Panc1 (cell line): ENCODE data around the gene KIAA1755. TPM values are rescaled to one million over a fixed set of nuclear protein-coding genes. Genes with fewer than 3 reads are reported as not detected.

Source experiments
- ATAC-seq: fragments of 200-7000 bp; cut with Tn5 transposase; 2 replicates; pipeline ENCODE4 v1.9.1; 2020; ENCODE audit warnings: mild to moderate bottlenecking, moderate library complexity
- BruUV-seq: library from RNA; stranded (reverse); fragments of 400-500 nt; replicated peaks from 2 replicates; lab custom pipeline; 2021; lab: Mats Ljungman, UMichigan
- CTCF ChIA-PET: fragments of 300-600 bp; sonication (Branson Sonifier 250); formaldehyde crosslinking; loops from one replicate; lab custom pipeline; 2022; ENCODE audit warnings: antibody characterized with exemption; lab: Charles Lee
- POLR2A ChIA-PET: fragments of 300-600 bp; sonication (Branson Sonifier 250); formaldehyde crosslinking; loops from one replicate; lab custom pipeline; 2022; ENCODE audit warnings: antibody characterized with exemption; lab: Charles Lee
- DNase-seq: peaks from one replicate; pipeline ENCODE4 v3.0.0-alpha.2; 2010; ENCODE audit warnings: low read depth, low spot score
- H3K27ac ChIP-seq: 2 replicates; pipeline ENCODE4 v1.5.1; 2011; ENCODE audit warnings: mild to moderate bottlenecking, low read length, inconsistent platforms
- H3K27me3 ChIP-seq: fragments of 200-500 bp; sonication (Bioruptor generic); 2 replicates; pipeline ENCODE4 v1.6.0; 2014; ENCODE audit warnings: low read length, inconsistent platforms; ENCODE audit not compliant: control insufficient read depth, insufficient read depth
- H3K36me3 ChIP-seq: fragments of 200-500 bp; sonication (Bioruptor generic); 2 replicates; pipeline ENCODE4 v1.5.1; 2014; ENCODE audit warnings: inconsistent platforms, mild to moderate bottlenecking, low read length, moderate library complexity; ENCODE audit not compliant: control insufficient read depth, insufficient read depth
- H3K4me1 ChIP-seq: 2 replicates; pipeline ENCODE4 v1.5.1; 2011; ENCODE audit warnings: inconsistent platforms, mild to moderate bottlenecking, low read length, moderate library complexity; ENCODE audit not compliant: control insufficient read depth, insufficient read depth
- H3K4me3 ChIP-seq, 2 experiments: 2 replicates each; pipeline ENCODE4 v1.5.1; 2011 to 2012; ENCODE audit warnings: low read depth in 2 of 2, low read length in 2 of 2, mild to moderate bottlenecking in 2 of 2, inconsistent platforms in 1 of 2, moderate library complexity in 1 of 2
- H3K9me3 ChIP-seq: fragments of 200-500 bp; sonication (Bioruptor generic); 2 replicates; pipeline ENCODE4 v1.5.1; 2014; ENCODE audit warnings: low read depth, mild to moderate bottlenecking, inconsistent platforms, low read length, moderate library complexity; ENCODE audit not compliant: control insufficient read depth, insufficient read depth
- POLR2AphosphoS5 ChIP-seq: IDR thresholded peaks from 2 replicates; pipeline ENCODE4 v1.6.1; 2012; ENCODE audit warnings: mild to moderate bottlenecking, low read depth, low read length, moderate library complexity
- SIN3A ChIP-seq: IDR thresholded peaks from 2 replicates; pipeline ENCODE4 v1.6.1; 2012; ENCODE audit warnings: low read depth, mild to moderate bottlenecking, low read length, moderate library complexity, borderline replicate concordance; ENCODE audit not compliant: insufficient read depth
- TCF7L2 ChIP-seq: IDR thresholded peaks from 2 replicates; pipeline ENCODE4 v1.6.1; 2011; ENCODE audit warnings: mild to moderate bottlenecking, low read depth, low read length, inconsistent platforms
- in situ Hi-C: cut with HindIII; loops from 2 replicates; pipeline ENCODE4 v1.10.0; 2016; ENCODE audit warnings: low sequenced_read_pairs, low pct_unique_long_range_greater_than_20kb
- intact Hi-C: fragments of 100-400 bp; cut with micrococcal nuclease; formaldehyde crosslinking; loops from one replicate; pipeline ENCODE4 v1.10.0; 2022; ENCODE audit not compliant: unreplicated experiment
- total RNA-seq: library from RNA; stranded (reverse); gene quantifications from one replicate; pipeline ENCODE4 v1.2.1, GENCODE V29; 2021; ENCODE audit not compliant: unreplicated experiment
- TF ChIP-seq, protein P1 (sequence below): fragments of 450-650 bp; IDR thresholded peaks from 2 replicates; pipeline ENCODE4 v1.5.1; 2017; ENCODE audit warnings: mild to moderate bottlenecking
- TF ChIP-seq, protein P2 (sequence below), 2 experiments: IDR thresholded peaks; 2 replicates each; pipeline ENCODE4 v1.6.1; 2011 to 2012; ENCODE audit warnings: low read depth in 2 of 2, control low read depth in 1 of 2, low read length in 1 of 2, mild to moderate bottlenecking in 1 of 2, moderate library complexity in 1 of 2; ENCODE audit not compliant: insufficient read depth in 1 of 2

Gene KIAA1755
- total RNA-seq, 1 experiment from 2014 or later, result 0.08 TPM

DNA sequence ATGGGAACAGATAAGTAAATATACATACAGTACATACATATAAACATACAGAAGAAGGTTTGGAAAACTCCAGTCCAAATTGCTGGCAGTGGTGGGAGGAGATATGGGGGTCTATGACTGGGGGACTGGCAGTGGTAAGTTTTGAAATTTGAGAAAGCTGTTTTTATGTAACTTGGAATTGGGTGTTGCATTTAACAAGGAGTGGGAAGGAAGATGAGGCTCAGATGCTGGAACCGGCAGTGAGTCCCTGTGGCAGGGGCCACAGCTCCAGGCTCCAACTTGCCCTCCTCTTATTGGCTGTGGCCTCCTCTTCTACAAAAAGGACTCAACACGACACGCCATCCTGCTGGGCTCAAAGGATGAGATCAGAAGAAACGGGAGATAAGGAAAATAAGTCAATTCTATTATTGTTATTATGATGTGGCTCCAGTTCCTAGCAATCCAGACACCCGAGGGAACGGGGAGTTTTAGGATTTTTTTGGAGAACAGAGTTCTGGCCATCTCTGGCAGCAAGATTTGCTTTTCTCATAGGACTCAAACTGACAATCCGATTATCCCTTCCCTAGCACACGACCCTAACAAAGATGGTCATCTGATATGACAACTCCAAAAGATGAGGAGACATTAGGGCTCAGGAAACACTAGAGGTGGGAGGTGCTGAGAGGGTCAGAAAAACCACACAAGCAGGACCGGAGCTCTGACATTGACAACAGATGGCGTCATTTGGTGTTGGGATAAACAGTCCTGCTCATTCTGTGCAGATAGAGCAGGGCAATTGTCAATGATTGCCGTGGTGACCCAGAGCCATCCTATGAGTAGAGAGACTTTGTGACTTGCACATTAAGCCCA, 89.5 kb downstream of the KIAA1755 start:
- POLR2A ChIA-PET, result no interaction called here

GRCh38 chr20:38170219-38170825, 90.2 kb downstream of the KIAA1755 start:
- no peaks in the 10 kb centered on the region for H3K27me3 ChIP-seq
- ChIA-PET CTCF (no interaction called here), POLR2A (no interaction called here)
- in situ Hi-C loops (no loop called here), intact Hi-C loops (no loop called here)
- H3K4me3 ChIP-seq, result no peak overlapping the region
- H3K4me1 ChIP-seq, result peaks cover 11% of the 10 kb centered on the region
- no peaks in the 10 kb centered on the region for H3K9me3 ChIP-seq
- TF ChIP-seq SIN3A, result no peak
- TF ChIP-seq, protein P1, sequence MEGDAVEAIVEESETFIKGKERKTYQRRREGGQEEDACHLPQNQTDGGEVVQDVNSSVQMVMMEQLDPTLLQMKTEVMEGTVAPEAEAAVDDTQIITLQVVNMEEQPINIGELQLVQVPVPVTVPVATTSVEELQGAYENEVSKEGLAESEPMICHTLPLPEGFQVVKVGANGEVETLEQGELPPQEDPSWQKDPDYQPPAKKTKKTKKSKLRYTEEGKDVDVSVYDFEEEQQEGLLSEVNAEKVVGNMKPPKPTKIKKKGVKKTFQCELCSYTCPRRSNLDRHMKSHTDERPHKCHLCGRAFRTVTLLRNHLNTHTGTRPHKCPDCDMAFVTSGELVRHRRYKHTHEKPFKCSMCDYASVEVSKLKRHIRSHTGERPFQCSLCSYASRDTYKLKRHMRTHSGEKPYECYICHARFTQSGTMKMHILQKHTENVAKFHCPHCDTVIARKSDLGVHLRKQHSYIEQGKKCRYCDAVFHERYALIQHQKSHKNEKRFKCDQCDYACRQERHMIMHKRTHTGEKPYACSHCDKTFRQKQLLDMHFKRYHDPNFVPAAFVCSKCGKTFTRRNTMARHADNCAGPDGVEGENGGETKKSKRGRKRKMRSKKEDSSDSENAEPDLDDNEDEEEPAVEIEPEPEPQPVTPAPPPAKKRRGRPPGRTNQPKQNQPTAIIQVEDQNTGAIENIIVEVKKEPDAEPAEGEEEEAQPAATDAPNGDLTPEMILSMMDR, result no peak
- no peak for TF ChIP-seq POLR2AphosphoS5
- no peak for TF ChIP-seq TCF7L2
- TF ChIP-seq, protein P2, sequence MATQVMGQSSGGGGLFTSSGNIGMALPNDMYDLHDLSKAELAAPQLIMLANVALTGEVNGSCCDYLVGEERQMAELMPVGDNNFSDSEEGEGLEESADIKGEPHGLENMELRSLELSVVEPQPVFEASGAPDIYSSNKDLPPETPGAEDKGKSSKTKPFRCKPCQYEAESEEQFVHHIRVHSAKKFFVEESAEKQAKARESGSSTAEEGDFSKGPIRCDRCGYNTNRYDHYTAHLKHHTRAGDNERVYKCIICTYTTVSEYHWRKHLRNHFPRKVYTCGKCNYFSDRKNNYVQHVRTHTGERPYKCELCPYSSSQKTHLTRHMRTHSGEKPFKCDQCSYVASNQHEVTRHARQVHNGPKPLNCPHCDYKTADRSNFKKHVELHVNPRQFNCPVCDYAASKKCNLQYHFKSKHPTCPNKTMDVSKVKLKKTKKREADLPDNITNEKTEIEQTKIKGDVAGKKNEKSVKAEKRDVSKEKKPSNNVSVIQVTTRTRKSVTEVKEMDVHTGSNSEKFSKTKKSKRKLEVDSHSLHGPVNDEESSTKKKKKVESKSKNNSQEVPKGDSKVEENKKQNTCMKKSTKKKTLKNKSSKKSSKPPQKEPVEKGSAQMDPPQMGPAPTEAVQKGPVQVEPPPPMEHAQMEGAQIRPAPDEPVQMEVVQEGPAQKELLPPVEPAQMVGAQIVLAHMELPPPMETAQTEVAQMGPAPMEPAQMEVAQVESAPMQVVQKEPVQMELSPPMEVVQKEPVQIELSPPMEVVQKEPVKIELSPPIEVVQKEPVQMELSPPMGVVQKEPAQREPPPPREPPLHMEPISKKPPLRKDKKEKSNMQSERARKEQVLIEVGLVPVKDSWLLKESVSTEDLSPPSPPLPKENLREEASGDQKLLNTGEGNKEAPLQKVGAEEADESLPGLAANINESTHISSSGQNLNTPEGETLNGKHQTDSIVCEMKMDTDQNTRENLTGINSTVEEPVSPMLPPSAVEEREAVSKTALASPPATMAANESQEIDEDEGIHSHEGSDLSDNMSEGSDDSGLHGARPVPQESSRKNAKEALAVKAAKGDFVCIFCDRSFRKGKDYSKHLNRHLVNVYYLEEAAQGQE (IDR thresholded peaks at IDR 0.05; ENCODE audit: insufficient read depth in 1 of 2, low read depth in 2 of 2, low read length in 1 of 2), result no peak
- no TSS peak for BruUV-seq
- ATAC-seq (no peak), DNase-seq (no peak)
- no peaks in the 10 kb centered on the region for H3K36me3 ChIP-seq
- no peak overlapping the region for H3K27ac ChIP-seq

More for the DNA sequence above, 89.5 kb downstream of the KIAA1755 start:
- CTCF ChIA-PET, result no interaction called here
- intact Hi-C loops (no loop called here), in situ Hi-C loops (no loop called here)
- TF ChIP-seq TCF7L2, result no peak
- Histone ChIP-seq H3K36me3 (no peaks in the 10 kb centered on the region), H3K4me1 (peaks cover 8% of the 10 kb centered on the region), H3K9me3 (no peaks in the 10 kb centered on the region), H3K27me3 (no peaks in the 10 kb centered on the region), H3K27ac (no peak overlapping the region), H3K4me3 (no peak overlapping the region)
- ATAC-seq (no peak), DNase-seq (no peak)
- no TSS peak for BruUV-seq
